Activated CD8-positive, alpha-beta T cell treated with anti-CD3 and anti-CD28 coated beads for 36 hours (primary cell): ENCODE measurements around the gene SGMS1. TPM values are rescaled to one million over a fixed set of nuclear protein-coding genes. Genes with fewer than 3 reads are reported as not detected.

Experiments used
- ATAC-seq: fragments of 200-7000 bp; cut with Tn5 transposase; one replicate; pipeline ENCODE4 v1.10.0; 2021; ENCODE audit warnings: mild to moderate bottlenecking, moderate library complexity
- CTCF ChIA-PET: fragments of 350-600 bp; sonication (Branson Sonifier 250); formaldehyde crosslinking; loops from one replicate; lab custom pipeline; 2021; ENCODE audit warnings: antibody characterized with exemption; lab: Charles Lee
- POLR2A ChIA-PET: fragments of 350-600 bp; sonication (Branson Sonifier 250); formaldehyde crosslinking; loops from one replicate; lab custom pipeline; 2021; ENCODE audit warnings: antibody characterized with exemption; lab: Charles Lee
- DNase-seq: peaks from one replicate; pipeline ENCODE4 v3.0.0-alpha.2; 2020
- H3K27ac Mint-ChIP-seq: one replicate; pipeline ENCODE4 v1.8.0; 2021; ENCODE audit warnings: mild to moderate bottlenecking, mixed read lengths
- H3K27me3 Mint-ChIP-seq: one replicate; pipeline ENCODE4 v1.8.0; 2021; ENCODE audit warnings: mixed read lengths
- H3K36me3 Mint-ChIP-seq: one replicate; pipeline ENCODE4 v1.8.0; 2021; ENCODE audit warnings: low read depth, mixed read lengths
- H3K4me1 Mint-ChIP-seq: one replicate; pipeline ENCODE4 v1.8.0; 2021; ENCODE audit warnings: low read depth, mixed read lengths
- H3K4me3 Mint-ChIP-seq: one replicate; pipeline ENCODE4 v1.8.0; 2021; ENCODE audit warnings: mild to moderate bottlenecking, moderate library complexity, mixed read lengths
- H3K9me3 Mint-ChIP-seq: one replicate; pipeline ENCODE4 v1.8.0; 2021; ENCODE audit warnings: mixed read lengths
- CTCF ChIP-seq: fragments of 200-600 bp; IDR thresholded peaks from one replicate; pipeline ENCODE4 v1.8.0; 2022; ENCODE audit warnings: antibody characterized with exemption, mild to moderate bottlenecking
- intact Hi-C: fragments of 100-400 bp; cut with micrococcal nuclease; formaldehyde crosslinking; loops from one replicate; pipeline ENCODE4 v1.10.0; 2022
- total RNA-seq, 2 experiments: library from RNA; stranded (reverse); gene quantifications; one replicate each; pipeline ENCODE4 v1.2.3, GENCODE V29; 2021

Gene SGMS1
- total RNA-seq, 2 experiments from 2014 or later, result 9.0 to 10.6 TPM

DNA sequence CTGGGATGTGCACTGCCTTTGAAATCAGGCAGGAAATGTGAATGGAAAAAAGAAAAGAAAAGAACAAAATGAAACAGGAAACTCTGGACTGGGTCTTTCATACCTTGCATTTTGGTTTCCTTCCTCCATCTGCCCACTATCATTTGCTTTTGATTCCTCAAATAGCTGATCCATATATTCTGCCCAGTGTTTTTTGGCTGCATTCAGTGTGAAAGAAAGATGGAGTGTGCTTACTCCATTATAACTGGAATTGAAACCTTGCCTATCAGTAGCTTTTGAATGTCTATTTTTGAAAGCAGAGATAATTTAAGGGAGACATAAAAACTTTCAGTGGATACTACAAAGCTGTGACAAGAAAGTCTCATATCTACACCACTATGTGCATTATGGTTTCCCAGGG, 308.3 kb downstream of the SGMS1 start:
- Mint-ChIP-seq H3K9me3 (peaks cover 4% of the 10 kb centered on the region), H3K36me3 (peaks cover 17% of the 10 kb centered on the region), H3K4me1 (peaks cover 6% of the 10 kb centered on the region), H3K27ac (peak overlapping the region; percentile 36), H3K4me3 (no peak overlapping the region), H3K27me3 (no peaks in the 10 kb centered on the region)
- intact Hi-C loops, result no loop called here
- POLR2A ChIA-PET, result no interaction called here
- CTCF ChIA-PET, result no interaction called here
- no peak for DNase-seq
- no peak for ATAC-seq
- TF ChIP-seq CTCF, result no peak

- ATAC-seq (no peak), DNase-seq (no peak)
- Mint-ChIP-seq H3K36me3 (peaks cover 24% of the 10 kb centered on the region), H3K4me3 (no peak overlapping the region), H3K27ac (no peak overlapping the region), H3K9me3 (peaks cover 4% of the 10 kb centered on the region), H3K4me1 (peaks cover 6% of the 10 kb centered on the region), H3K27me3 (no peaks in the 10 kb centered on the region)
- TF ChIP-seq CTCF, result no peak
- intact Hi-C loops, result no loop called here
- ChIA-PET POLR2A (no interaction called here), CTCF (interaction anchor here (1.1 to 2.7 kb wide), 2 partner anchors 10 to 39 kb away, joined by 3 to 9 read pairs; no protein-coding TSS in a partner anchor)
Measured at GRCh38 chr10:50314169-50315071, 309.3 kb downstream of the SGMS1 start.

- no peaks in the 10 kb centered on the region for H3K27me3 Mint-ChIP-seq
- ChIA-PET CTCF (interaction anchor here (1.4 to 2.7 kb wide), 2 partner anchors 14 to 37 kb away, joined by 3 to 9 read pairs; no protein-coding TSS in a partner anchor), POLR2A (no interaction called here)
Measured at GRCh38 chr10:50312464-50313437, 311.0 kb downstream of the SGMS1 start.

GRCh38 chr10:50310560-50311174, 313.1 kb downstream of the SGMS1 start:
- peaks cover 30% of the 10 kb centered on the region for H3K36me3 Mint-ChIP-seq
- ATAC-seq, result peak; percentile 74
- peaks cover 4% of the 10 kb centered on the region for H3K9me3 Mint-ChIP-seq
- peak; percentile 60 for TF ChIP-seq CTCF
- H3K4me1 Mint-ChIP-seq, result peaks cover 6% of the 10 kb centered on the region
- no peak overlapping the region for H3K4me3 Mint-ChIP-seq
- no peak overlapping the region for H3K27ac Mint-ChIP-seq
- intact Hi-C loops, result no loop called here
- CTCF ChIA-PET, result interaction anchor here (0.9 to 1.4 kb wide), 3 partner anchors 14 to 35 kb away, joined by 3 to 5 read pairs (median 3); no protein-coding TSS in a partner anchor
- no peaks in the 10 kb centered on the region for H3K27me3 Mint-ChIP-seq
- POLR2A ChIA-PET, result no interaction called here
- peak; percentile 59 for DNase-seq

More at GRCh38 chr10:50312464-50313437, 311.0 kb downstream of the SGMS1 start:
- Mint-ChIP-seq H3K27ac (peak overlapping the region; percentile 14), H3K9me3 (peaks cover 4% of the 10 kb centered on the region), H3K36me3 (peaks cover 23% of the 10 kb centered on the region), H3K4me1 (peaks cover 6% of the 10 kb centered on the region), H3K4me3 (no peak overlapping the region)
- ATAC-seq (no peak), DNase-seq (no peak)
- no peak for TF ChIP-seq CTCF
- intact Hi-C loops, result no loop called here
